Ishikawa (cell line): ENCODE measurements around the gene KCNN2.

Source experiments
- CEBPB ChIP-seq: IDR thresholded peaks from 2 replicates; pipeline ENCODE4 v1.6.1; 2012
- CREB1 ChIP-seq: IDR thresholded peaks from 2 replicates; pipeline ENCODE4 v1.6.1; 2012; ENCODE audit warnings: low read depth
- EGR1 ChIP-seq: IDR thresholded peaks from 2 replicates; pipeline ENCODE4 v1.6.1; 2012
- EP300 ChIP-seq: IDR thresholded peaks from 2 replicates; pipeline ENCODE4 v1.6.1; 2012; ENCODE audit warnings: borderline replicate concordance
- FOXM1 ChIP-seq: IDR thresholded peaks from 2 replicates; pipeline ENCODE4 v1.6.1; 2012; ENCODE audit warnings: low read depth, borderline replicate concordance
- MAX ChIP-seq: IDR thresholded peaks from 2 replicates; pipeline ENCODE4 v1.6.1; 2012
- NFIC ChIP-seq: IDR thresholded peaks from 2 replicates; pipeline ENCODE4 v1.6.1; 2012
- RAD21 ChIP-seq: IDR thresholded peaks from 2 replicates; pipeline ENCODE4 v1.6.1; 2012; ENCODE audit warnings: low read depth
- REST ChIP-seq: IDR thresholded peaks from 2 replicates; pipeline ENCODE4 v1.6.1; 2012; ENCODE audit warnings: low read depth, mild to moderate bottlenecking
- TAF1 ChIP-seq: IDR thresholded peaks from 2 replicates; pipeline ENCODE4 v1.6.1; 2012; ENCODE audit warnings: low read depth, mild to moderate bottlenecking
- TCF12 ChIP-seq: IDR thresholded peaks from 2 replicates; pipeline ENCODE4 v1.6.1; 2012; ENCODE audit warnings: low read depth
- TEAD4 ChIP-seq: IDR thresholded peaks from 2 replicates; pipeline ENCODE4 v1.6.1; 2012
- USF1 ChIP-seq: IDR thresholded peaks from 2 replicates; pipeline ENCODE4 v1.6.1; 2012
- YY1 ChIP-seq: IDR thresholded peaks from 2 replicates; pipeline ENCODE4 v1.6.1; 2012; ENCODE audit warnings: low read depth
- ZBTB7A ChIP-seq: IDR thresholded peaks from 2 replicates; pipeline ENCODE4 v1.6.1; 2012; ENCODE audit warnings: low read depth

The KCNN2 gene

GRCh38 chr5:114362977-114363761 lies 1.3 kb downstream of the KCNN2 start:
- no peak for TF ChIP-seq ZBTB7A
- no peak for TF ChIP-seq TAF1
- no peak for TF ChIP-seq MAX

GRCh38 chr5:114363837-114364236 lies 2.0 kb downstream of the KCNN2 start:
- TF ChIP-seq FOXM1 (no peak), MAX (no peak), TAF1 (no peak), EP300 (no peak), REST (no peak)

GRCh38 chr5:114367029-114367428 lies 5.2 kb downstream of the KCNN2 start:
- TF ChIP-seq ZBTB7A = no peak
- no peak for TF ChIP-seq NFIC
- TF ChIP-seq REST = peak; percentile 80

- TF ChIP-seq FOXM1 (no peak), TEAD4 (no peak), ZBTB7A (no peak), EGR1 (no peak), EP300 (no peak), YY1 (no peak), TCF12 (no peak), MAX (no peak), CREB1 (no peak), REST (no peak), NFIC (no peak), USF1 (no peak), RAD21 (no peak)
Measured at GRCh38 chr5:114369680-114370417, 8.0 kb downstream of the KCNN2 start.

- TF ChIP-seq ZBTB7A (no peak), YY1 (no peak), RAD21 (no peak), USF1 (no peak), TCF12 (no peak), TAF1 (no peak), EP300 (no peak), CEBPB (no peak), CREB1 (no peak), REST (no peak), MAX (no peak), NFIC (no peak), EGR1 (no peak), TEAD4 (no peak), FOXM1 (no peak)
Measured at GRCh38 chr5:114377050-114377844, 15.4 kb downstream of the KCNN2 start.
